Uterus (tissue), 2 donors: ENCODE results near the gene PRMT7.

Experiments
- POLR2A ChIP-seq, 2 donors: fragments of 450-650 bp; IDR thresholded peaks; one replicate each; pipeline ENCODE4 v1.6.1; 2016; ENCODE audit warnings: antibody characterized with exemption in 2 of 2, mild to moderate bottlenecking in 1 of 2, moderate library complexity in 1 of 2
- TF ChIP-seq, protein P1 (sequence below), 4 experiments: fragments of 200-600 bp in 2 of 4; fragments of 450-650 bp in 2 of 4; sonication (generic) in 2 of 4; IDR thresholded peaks; one replicate each; pipeline ENCODE4 v1.5.1; 2016 to 2019; ENCODE audit warnings: antibody characterized with exemption in 4 of 4, mild to moderate bottlenecking in 2 of 4, moderate library complexity in 1 of 4

DNA sequence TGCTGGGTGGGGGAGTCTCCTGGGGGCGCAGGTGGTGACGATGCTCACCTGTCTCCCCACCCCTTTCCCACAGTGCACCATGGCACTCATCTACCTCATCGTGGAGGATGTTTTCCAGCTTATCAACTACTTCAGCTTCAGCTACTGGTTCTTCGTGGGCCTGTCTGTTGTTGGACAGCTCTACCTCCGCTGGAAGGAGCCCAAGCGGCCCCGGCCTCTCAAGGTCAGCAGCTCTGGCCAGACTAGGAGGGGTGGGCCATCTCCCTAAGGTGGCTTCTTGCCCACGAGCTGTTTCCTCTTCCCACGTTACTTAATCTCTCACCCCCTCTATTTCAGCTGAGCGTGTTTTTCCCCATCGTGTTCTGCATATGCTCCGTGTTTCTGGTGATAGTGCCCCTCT, 14.5 kb upstream of the PRMT7 start:
- TF ChIP-seq, protein P1, sequence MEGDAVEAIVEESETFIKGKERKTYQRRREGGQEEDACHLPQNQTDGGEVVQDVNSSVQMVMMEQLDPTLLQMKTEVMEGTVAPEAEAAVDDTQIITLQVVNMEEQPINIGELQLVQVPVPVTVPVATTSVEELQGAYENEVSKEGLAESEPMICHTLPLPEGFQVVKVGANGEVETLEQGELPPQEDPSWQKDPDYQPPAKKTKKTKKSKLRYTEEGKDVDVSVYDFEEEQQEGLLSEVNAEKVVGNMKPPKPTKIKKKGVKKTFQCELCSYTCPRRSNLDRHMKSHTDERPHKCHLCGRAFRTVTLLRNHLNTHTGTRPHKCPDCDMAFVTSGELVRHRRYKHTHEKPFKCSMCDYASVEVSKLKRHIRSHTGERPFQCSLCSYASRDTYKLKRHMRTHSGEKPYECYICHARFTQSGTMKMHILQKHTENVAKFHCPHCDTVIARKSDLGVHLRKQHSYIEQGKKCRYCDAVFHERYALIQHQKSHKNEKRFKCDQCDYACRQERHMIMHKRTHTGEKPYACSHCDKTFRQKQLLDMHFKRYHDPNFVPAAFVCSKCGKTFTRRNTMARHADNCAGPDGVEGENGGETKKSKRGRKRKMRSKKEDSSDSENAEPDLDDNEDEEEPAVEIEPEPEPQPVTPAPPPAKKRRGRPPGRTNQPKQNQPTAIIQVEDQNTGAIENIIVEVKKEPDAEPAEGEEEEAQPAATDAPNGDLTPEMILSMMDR (IDR thresholded peaks at IDR 0.05) = no peak
- TF ChIP-seq POLR2A (IDR thresholded peaks at IDR 0.05) = no peak
